GM21526 (cell line): ENCODE results near the gene SH2D2A.
"Not testable (repeated sequence)": the region's sequence is repeated elsewhere in the genome, so short reads cannot be mapped to it uniquely, and the experiment has no call there.

ENCODE experiments used
- ATAC-seq: cut with Tn5 transposase; IDR thresholded peaks from one replicate; pipeline ENCODE4 v1.9.1; 2021; ENCODE audit warnings: moderate library complexity; ENCODE audit not compliant: unreplicated experiment, low FRiP score

The SH2D2A gene

DNA sequence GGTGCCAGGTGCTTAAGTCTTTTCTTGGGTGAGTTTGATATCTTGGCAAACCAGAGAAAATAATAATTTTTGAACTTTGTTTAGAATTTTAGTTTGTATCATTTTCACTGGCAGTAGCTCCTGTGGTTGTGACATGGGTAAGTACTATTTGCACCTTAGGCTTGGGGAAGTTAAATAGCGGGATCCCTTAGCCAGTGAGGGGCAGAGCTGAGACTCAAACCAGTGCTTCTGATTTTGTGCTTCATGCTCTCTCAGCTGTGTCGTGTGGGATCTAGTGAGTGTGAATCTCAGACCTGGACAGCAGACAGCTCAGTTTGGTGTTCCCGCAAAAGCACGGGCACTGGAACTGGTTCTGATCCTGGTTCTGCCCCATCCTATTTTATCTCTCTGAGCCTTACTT, 39.7 kb downstream of the SH2D2A start:
- ATAC-seq = no peak

DNA sequence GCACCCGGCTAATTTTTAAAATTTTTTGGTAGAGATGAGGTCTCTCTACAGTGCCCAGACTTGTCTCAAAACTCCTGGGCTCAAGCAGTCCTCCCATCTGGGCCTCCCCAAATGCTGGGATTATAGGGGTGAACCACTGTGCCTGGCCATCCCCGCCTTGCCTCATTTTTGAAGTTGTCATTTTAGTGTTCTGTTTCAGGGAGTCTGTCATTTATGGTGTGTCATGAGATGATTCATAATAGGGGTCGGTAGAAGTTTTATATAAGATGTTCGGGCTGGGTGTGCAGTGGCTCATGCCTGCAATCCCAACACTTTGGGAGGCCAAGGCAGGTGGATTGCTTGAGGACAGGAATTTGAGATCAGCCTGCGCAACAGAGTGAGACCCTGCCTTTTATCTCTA, 40.8 kb downstream of the SH2D2A start:
- ATAC-seq = no peak

DNA sequence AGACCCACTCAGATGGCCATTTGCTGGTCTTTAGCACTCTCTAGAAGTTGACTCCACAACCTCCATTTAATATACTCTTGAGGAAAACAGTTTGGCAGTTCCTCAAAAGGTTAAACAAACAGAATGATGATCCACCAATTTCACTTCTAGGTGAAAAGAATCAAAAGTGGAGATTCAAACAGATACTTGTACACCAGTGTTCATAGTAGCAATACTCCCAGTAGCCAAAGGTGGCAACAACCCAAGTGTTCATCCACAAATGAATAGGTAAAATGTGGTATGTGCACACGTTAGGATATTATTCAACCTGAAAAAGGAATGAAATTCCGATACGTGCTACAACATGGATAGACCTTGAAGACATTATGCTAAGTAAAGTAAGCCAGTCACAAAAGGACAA, 43.0 kb downstream of the SH2D2A start:
- ATAC-seq = no peak

DNA sequence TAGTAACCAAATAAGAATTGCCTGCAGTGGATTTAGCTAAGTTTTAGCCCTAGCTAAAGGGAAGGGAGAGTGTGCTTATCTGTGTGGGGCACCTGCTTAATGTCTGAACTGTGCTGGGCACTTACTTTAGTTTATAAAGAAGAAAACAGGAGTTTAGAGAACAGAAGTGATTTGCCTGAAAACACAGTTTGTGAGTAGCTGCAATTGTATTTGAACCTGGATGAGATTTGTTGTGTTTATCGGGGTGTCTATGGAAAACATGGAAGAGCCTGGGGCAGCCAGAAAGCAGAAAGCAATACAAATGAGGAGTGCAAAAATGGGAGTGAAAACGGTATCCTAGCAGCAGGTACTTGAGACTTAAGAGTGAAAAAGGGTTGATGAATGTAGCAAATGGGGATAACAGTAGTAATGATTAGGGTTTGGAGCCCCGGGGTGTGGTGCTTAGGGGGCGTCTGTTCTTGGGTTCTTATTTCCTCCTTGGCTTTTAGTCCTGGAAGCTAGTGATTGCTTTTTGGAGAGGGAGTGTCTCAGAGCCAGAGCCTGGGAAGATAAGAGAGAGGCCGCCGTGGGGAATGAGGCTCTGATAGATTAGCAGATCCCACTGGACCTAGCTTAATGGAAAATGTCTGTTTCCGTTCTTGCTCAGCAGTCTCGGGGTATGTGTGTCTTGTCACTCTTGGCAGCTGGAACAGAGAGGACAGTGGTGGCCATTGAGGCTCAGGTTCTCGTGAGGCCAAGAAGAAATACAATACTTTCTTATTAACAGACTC, 43.7 kb downstream of the SH2D2A start:
- no peak for ATAC-seq

DNA sequence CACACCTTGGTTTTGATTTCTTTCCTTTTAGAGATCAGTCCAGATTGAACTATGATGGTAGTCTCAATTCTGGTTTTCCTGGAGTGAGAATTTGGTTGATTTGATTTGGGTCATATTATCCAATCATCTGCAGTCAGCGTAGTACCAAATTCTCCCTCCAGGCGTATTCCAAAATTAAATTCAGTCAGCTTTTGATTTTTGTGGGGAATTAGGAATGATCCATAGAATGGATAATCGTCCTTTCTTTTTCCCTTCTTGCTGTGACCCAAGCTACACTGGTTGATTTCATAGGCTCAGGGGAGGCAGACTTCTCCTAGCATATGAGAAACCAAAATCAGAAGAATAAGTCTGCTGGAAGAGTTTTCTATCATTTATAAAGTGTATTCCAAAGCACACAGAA, 44.4 kb downstream of the SH2D2A start:
- ATAC-seq = no peak

DNA sequence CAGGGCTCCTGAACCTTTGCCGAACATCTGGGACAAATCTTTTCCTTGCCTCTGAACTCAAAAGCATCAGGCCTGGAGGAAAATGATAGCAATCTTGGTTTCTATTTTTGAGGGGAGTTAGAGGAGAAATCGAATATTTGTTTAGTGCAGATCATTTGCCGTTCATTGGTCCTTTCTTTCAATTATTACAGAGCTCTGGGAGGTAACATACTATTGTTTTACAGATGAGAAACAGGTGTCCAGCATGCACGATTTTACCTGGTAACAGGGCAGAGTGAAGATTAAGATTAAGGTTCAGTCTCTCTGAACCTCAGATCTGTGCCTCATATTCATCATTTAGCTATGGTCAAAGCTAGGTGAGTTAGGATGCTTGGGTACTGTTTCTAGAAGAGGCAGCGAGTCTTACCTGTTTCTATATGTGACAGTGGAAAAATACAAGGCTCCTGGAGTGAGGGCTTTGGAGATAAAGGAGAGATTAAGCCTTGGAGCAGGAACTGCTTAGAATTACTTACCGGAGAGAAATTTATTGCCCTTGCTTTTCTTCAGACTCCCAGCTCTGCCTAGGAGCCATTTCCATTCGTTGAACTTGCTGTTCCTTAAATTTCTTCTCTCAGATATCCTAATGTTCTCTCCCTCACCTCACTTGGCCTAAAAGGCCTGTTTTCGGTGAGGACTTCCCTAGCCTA, 47.9 kb downstream of the SH2D2A start:
- no peak for ATAC-seq

DNA sequence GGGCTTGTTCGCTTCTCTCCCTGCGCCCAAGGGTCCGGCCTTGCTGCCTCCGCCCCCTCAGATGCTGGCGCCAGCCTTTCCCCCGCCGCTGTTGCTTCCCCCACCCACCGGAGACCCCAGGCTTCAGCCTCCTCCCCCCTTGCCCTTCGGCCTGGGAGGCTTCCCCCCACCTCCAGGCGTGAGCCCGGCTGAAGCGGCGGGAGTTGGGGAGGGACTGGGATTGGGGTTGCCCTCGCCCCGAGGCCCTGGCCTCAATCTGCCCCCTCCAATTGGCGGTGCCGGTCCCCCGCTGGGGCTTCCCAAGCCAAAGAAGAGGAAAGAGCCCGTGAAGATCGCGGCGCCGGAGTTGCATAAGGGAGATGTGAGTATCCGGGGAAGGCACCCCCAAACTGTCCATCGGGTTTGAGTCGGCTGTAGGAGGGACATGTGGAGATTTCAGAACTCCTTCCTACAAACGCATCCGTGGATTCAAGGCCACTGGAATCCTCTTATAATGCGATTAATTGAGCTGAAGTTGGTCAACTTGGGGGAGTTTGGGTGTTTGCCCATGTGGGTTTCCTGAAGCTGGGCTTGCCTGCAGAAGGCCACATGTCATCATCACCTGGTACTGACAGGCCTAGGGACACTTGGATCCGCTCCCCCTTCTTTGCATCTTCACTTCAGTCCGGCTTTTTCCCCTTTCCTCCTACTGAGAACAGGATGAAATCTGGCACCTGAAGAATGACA, 48.6 kb downstream of the SH2D2A start:
- no peak for ATAC-seq

DNA sequence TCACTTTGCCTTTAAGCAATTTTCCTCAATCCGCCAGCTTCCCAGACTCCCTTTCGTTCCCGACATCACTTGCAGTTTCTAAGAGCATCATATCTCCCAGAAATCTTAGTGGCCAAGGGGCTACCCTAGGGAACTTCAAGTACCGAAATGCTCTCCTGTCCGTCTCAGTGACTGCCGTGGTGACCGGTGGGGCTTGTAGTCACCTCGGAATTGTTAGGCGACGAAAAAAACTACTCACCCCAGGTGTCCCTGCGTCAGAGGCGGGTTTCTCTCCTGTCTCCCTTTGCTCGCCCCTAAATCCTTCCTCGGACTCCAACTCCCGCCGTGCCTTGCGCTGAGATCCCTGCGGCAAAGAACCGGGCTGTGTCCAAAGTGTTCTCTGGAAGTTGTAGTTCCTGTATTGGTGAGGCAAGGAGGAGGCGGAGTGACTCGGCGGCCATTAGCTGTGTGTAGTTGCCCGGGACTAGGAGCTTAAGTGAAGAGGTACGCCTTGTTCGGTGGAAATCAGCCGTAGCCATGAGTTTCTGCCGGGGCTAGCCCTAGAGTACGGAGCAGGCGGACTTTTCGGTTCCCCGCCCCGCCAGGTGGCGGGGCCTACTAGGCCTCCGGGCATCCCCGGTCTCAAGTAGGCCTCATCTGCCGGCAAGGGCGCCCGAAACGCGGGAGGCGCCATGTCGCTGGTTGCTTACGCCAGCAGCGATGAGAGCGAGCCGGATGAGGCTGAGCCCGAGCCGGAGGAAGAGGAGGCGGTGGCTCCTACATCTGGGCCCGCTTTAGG, 49.4 kb downstream of the SH2D2A start, which contains the start of gene PRCC:
PRCC (plus strand) TSS at position 435 of the 778 bp plus-strand sequence; CDS start at position 672, 237 bp downstream.
- peak; percentile 89 for ATAC-seq

DNA sequence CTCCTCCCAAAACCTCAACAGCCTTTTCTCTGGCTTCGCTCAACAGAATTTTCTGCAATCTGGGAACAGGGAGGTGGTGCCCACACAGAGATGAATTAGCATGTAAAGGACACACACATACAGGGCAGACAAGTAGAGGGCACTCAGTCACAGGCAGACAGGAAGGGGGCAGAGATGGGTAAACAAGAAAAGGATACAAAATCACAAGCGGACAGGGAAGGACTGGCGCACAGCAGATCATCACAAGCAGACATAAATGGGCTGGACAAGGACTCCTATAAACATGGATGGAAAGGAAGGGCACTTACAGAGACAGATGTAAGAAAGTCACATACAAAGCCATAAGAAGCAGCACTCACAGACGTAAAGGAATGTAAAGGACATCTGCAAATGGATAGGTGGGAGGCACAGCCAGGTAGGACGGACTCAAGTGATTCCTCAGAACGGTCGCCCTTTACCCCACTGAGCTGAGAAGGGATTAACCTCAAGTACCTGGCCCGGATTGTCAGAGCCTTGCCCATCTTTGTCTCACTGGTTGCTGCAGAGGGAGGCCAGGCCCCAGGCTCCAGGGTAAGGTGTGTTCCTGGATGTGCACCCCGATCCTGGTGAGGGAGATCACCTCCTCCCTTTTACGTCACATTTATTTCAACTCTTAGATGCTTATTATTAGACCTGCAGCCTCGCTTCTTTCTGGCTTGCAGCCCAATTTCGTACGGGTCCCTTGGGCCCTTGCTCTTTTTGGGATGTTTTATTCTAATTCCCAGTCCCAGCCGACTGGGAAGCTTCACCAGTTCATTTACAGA, 50.1 kb downstream of the SH2D2A start:
- ATAC-seq = peak; percentile 10

DNA sequence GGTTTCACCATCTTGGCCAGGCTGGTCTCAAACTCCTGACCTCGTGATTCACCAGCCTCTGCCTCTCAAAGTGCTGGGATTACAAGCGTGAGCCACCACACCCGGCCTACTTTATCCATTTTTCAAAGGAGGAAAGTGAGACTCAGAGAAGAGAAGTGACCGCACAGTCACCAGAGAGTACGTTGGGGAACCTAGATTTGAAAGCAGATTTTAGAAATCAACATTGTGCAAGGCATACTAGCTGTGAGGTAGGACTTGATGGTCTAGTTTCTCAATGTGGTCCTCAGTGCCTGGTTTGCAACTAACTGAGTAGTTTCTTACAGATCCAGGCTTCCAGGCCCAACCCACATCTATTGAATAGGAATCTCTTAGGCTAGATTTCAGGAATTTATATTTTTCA, 51.0 kb downstream of the SH2D2A start:
- no peak for ATAC-seq

DNA sequence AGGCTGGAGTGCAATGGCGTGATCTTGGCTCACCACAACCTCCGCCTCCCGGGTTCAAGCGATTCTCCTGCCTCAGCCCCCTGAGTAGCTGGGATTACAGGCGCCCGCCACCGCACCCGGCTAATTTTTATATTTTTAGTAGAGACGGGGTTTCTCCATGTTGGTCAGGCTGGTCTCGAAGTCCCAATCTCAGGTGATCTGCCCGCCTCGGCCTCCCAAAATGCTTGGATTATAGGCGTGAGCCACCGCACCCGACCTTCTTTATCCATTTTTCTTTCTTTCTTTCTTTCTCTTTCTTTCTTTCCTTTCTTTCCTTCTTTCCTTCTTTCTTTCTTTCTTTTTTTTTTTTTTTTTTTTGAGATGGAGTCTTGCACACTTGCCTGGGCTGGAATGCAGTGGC, 51.5 kb downstream of the SH2D2A start:
- not testable (repeated sequence) for ATAC-seq

DNA sequence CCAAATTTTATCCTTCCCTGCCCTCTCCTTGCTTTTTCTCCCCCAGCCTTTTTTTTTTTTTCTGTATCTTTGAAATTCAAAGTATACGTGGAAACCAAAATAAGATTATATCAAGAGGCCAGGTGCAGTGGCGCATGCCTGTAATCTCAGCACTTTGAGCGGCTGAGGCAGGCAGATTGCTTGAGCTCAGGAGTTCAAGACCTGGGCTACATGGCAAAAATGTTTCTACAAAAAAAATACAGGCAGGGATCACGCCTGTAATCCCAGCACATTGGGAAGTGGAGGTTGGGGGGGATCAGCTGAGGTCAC, 55.9 kb downstream of the SH2D2A start:
- ATAC-seq = no peak

DNA sequence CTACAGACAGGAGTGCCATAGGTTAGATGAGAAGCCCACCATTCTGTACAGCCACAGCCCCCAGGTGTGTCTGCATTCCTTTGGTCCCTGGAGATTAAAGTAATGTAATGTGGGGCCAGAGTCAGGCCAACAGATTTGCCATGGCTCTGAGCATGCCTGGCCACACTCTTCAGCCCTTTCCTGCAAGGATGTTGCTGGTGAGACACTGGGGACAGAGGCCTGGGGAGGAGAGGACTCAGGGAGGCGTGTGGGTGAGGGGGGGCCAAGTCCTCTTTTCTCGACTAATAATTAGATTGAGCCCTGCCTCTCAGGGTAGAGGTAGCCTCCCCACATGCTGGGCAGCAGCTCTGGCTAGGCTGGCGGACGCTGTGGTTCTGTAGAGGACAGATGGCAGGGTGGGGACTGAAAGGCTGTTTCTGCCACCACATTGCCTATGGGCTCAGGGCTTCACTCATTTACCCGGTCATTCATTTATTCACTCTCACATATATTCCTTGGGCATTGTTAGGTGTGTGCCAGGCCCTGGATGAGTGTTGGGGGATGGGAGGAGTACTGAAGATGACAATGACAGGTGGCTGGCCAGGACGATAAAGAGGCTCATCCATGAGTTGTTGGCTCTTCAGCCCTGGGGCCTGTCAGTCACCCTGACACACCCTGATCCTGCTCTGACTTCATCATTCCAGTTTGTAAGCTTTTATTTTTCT, 56.4 kb downstream of the SH2D2A start:
- ATAC-seq = no peak

DNA sequence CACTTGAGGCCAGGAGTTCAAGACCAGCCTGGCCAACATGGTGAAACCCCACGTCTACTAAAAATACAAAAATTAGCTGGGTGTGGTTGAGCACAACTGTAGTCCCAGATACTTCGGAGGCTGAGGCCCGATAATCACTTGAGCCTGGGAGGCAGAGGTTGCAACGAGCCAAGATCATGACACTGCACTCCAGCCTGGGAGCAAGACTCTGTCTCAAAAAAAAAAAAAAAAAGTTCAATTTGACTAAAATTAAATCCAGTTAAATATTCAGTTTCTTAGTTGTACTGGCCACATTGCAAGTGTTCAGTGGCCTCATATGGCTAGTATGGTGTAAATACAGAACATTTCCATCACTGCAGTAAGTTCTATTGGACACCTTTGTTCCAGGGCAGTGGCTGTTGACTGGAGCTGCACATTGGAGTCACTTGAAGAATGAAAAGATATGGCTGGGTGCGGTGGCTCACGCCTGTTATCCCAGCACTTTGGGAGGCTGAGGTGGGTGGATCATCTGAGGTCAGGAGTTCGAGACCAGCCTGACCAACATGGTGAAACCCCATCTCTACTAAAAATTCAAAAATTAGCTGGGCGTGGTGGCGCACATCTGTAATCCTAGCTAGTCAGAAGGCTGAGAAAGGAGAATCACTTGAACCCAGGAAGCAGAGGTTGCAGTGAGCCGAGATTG, 58.9 kb downstream of the SH2D2A start:
- ATAC-seq = not testable (repeated sequence)

DNA sequence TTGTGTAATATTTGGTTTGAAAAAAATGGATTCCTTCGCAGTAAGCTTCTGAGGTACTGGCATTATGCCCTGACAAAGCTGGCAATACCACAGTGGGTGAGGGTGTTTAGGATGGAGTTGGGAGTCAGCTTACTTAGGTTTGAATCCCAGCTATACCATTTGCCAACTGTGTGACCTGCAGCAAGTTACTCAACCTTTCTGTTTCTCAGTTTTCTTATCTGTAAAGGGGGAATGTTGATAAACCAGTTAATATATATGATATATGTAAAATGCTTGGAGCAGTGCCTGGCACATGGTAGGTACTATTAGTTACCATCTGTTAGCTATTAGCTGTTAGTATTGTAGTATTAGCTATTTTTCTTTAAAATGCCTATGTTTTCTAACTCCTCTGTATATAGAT, 60.3 kb downstream of the SH2D2A start:
- no peak for ATAC-seq
